DOHH2 (cell line): ENCODE data around the gene CEP57.
"Not testable (repeated sequence)": the region's sequence is repeated elsewhere in the genome, so short reads cannot be mapped to it uniquely, and the experiment has no call there.

Experiments
- CTCF ChIP-seq: fragments of 200-600 bp; sonication (generic); IDR thresholded peaks from one replicate; pipeline ENCODE4 v1.5.1; 2014; ENCODE audit warnings: antibody characterized with exemption, mild to moderate bottlenecking, low read depth, low read length; ENCODE audit not compliant: poor library complexity, severe bottlenecking
- EZH2phosphoT487 ChIP-seq: fragments of 200-600 bp; sonication (generic); IDR thresholded peaks from 2 replicates; pipeline ENCODE4 v1.6.1; 2017; ENCODE audit warnings: borderline replicate concordance, mild to moderate bottlenecking, antibody characterized with exemption, low read length, moderate library complexity, mixed read lengths

GRCh38 chr11:95870877-95871276 is 80.6 kb downstream of the CEP57 start:
- TF ChIP-seq CTCF, EZH2phosphoT487: not testable (repeated sequence)
